ENCODE results near the gene RIIAD1. TPM values are rescaled to one million over a fixed set of nuclear protein-coding genes. Genes with fewer than 3 reads are reported as not detected.

RIIAD1 gene
- total and polyA plus RNA-seq, 12 donors, result 0.44 to 31.3 (median 5.3) TPM; not detected in 4

DNA sequence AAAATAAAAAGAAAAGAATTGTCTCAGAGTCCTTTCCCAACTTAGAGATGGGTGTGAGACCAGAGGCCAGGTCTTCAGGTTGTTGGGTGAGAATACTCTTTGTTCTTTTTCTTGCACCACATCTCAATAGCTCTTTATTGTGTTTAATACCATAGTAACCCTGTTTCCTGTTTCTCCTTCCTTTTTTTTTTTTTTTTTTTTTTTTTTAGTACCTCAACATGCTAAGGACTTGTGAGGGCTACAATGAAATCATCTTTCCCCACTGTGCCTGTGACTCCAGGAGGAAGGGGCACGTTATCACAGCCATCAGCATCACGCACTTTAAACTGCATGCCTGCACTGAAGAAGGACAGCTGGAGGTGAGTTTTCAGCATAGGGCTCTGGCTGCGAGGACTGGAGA lies 29.1 kb upstream of the RIIAD1 start:
- 76 to 85% (median 84%) methylated on average over 3 of the region's 3 CpGs for WGBS, 4 donors
- Histone ChIP-seq H3K4me1 (replicated peaks in 1 of 2) (no peaks in the 10 kb centered on the region), H3K9me3 (replicated peaks in 1 of 3) (no peaks in the 10 kb centered on the region)

DNA sequence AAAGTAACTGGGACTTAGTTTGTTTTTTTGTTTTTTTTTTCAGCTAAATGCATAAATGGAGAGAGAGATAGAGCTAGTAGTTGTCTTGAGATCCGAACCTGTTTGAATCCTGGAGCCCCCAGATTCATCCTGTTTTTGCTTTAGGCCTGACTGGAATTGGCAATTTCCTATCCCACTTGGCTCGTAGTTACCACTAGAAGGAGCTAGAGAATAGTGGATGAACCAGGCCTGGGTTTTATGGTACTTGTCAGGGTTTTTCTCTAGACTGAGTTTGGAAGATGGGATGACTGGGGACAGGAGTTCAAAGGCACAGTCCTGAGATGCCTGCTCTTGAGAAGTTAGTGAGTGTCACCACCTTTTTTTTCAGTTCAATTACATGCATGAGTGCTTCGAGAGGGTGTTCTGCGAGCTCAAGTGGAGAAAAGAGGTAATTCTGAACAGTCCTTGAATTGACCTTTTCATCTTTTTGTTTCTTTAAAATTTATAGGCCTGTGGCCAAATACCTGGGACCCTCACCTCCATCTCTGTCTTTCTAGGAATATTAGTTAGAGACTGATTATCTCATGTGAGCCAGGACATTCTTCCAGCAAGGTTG lies 28.2 kb upstream of the RIIAD1 start:
- H3K27ac ChIP-seq, result no peak overlapping the region
- no peaks in the 10 kb centered on the region for H3K27me3 ChIP-seq
- H3K4me3 ChIP-seq, result no peak overlapping the region
- H3K4me1 ChIP-seq (replicated peaks in 1 of 2), result no peaks in the 10 kb centered on the region
- no peak for TF ChIP-seq POLR2A (IDR thresholded peaks at IDR 0.05)
- TF ChIP-seq, protein P1, sequence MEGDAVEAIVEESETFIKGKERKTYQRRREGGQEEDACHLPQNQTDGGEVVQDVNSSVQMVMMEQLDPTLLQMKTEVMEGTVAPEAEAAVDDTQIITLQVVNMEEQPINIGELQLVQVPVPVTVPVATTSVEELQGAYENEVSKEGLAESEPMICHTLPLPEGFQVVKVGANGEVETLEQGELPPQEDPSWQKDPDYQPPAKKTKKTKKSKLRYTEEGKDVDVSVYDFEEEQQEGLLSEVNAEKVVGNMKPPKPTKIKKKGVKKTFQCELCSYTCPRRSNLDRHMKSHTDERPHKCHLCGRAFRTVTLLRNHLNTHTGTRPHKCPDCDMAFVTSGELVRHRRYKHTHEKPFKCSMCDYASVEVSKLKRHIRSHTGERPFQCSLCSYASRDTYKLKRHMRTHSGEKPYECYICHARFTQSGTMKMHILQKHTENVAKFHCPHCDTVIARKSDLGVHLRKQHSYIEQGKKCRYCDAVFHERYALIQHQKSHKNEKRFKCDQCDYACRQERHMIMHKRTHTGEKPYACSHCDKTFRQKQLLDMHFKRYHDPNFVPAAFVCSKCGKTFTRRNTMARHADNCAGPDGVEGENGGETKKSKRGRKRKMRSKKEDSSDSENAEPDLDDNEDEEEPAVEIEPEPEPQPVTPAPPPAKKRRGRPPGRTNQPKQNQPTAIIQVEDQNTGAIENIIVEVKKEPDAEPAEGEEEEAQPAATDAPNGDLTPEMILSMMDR (IDR thresholded peaks at IDR 0.05), result peak in 5 of 6 experiments; percentile 17 to 45 (median 36)
- H3K9me3 ChIP-seq (replicated peaks in 1 of 3), result no peaks in the 10 kb centered on the region
- peaks cover 0 to 45% of the 10 kb centered on the region in 2 donors for H3K36me3 ChIP-seq (replicated peaks in 1 of 2)
- WGBS, 4 donors, result 75 to 88% (median 82%) methylated on average over 4 of the region's 4 CpGs
- intact Hi-C loops (cut with DNase I), result no loop called here
- DNase-seq, result no peak

More for the DNA sequence above, 29.1 kb upstream of the RIIAD1 start:
- DNase-seq, result no peak
- intact Hi-C loops (cut with DNase I), result no loop called here
- H3K36me3 ChIP-seq (replicated peaks in 1 of 2), result peaks cover 0 to 36% of the 10 kb centered on the region in 2 donors
- no peak overlapping the region for H3K4me3 ChIP-seq
- H3K27ac ChIP-seq, result no peak overlapping the region
- H3K27me3 ChIP-seq, result no peaks in the 10 kb centered on the region
- TF ChIP-seq, protein P1 (IDR thresholded peaks at IDR 0.05), result no peak
- no peak for TF ChIP-seq POLR2A (IDR thresholded peaks at IDR 0.05)

DNA sequence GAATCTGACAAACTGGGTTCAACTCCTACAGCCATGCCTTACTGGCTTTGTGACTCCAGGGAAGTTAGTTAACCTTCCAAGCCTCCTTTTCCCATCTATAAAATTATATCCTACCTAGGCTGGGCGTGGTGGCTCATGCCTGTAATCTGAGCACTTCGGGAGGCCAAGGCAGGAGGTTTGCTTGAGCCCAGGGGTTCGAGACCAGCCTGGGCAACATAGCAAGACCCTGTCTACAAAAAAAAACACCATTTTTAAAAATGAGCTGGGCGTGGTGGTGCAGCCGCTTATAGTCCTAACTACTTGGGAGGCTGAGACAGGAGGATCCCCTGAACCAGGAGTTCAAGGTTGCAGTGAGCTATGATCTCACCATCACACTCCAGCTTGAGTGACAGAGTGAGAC lies 19.8 kb upstream of the RIIAD1 start:
- H3K4me1 ChIP-seq (replicated peaks in 1 of 2), result no peaks in the 10 kb centered on the region
- H3K9me3 ChIP-seq (replicated peaks in 1 of 3), result no peaks in the 10 kb centered on the region
- no peak overlapping the region for H3K27ac ChIP-seq
- H3K4me3 ChIP-seq, result no peak overlapping the region
- H3K27me3 ChIP-seq, result no peaks in the 10 kb centered on the region
- peaks cover 0 to 45% of the 10 kb centered on the region in 2 donors for H3K36me3 ChIP-seq (replicated peaks in 1 of 2)
- WGBS, 4 donors, result 93 to 97% (median 96%) methylated on average over 4 to 5 of the region's 5 CpGs
- no peak for TF ChIP-seq POLR2A (IDR thresholded peaks at IDR 0.05)
- TF ChIP-seq, protein P1 (IDR thresholded peaks at IDR 0.05), result no peak
- intact Hi-C loops (cut with DNase I), result no loop called here
- DNase-seq, result no peak

DNA sequence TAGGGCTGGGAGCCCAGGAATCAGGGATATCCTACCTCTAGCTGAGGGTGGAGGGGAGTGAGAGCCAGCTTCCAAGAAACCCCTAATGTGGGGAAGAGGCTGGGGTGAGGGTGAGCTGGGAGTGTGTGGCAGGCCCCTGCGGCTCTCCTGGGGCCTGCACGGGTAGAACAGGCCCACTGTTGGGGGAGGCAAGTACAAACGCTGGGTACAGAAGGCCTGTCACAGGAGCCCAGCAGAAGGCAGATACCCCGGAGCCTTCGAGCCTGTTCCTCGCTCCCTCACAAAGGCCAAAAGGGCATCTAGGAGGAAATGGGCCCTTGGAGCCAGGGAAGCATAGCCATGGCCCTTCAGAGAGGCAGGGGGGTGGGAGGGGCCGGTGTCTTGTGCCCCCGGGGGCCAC lies 18.4 kb upstream of the RIIAD1 start:
- Histone ChIP-seq H3K4me1 (replicated peaks in 1 of 2) (no peaks in the 10 kb centered on the region), H3K9me3 (replicated peaks in 1 of 3) (no peaks in the 10 kb centered on the region), H3K27ac (no peak overlapping the region), H3K27me3 (no peaks in the 10 kb centered on the region), H3K36me3 (replicated peaks in 1 of 2) (peaks cover 0 to 32% of the 10 kb centered on the region in 2 donors), H3K4me3 (no peak overlapping the region)
- DNase-seq, result no peak
- no peak for TF ChIP-seq POLR2A (IDR thresholded peaks at IDR 0.05)
- TF ChIP-seq, protein P1 (IDR thresholded peaks at IDR 0.05), result no peak
- WGBS, 4 donors, result 33 to 58% (median 46%) methylated on average over 2 to 8 of the region's 8 CpGs
- intact Hi-C loops (cut with DNase I), result no loop called here

Data from adrenal gland (tissue), 12 donors.